Astrocyte of the spinal cord (primary cell): ENCODE data around the gene RBM33.

ENCODE experiments used
- DNase-seq: peaks from one replicate; pipeline ENCODE4 v3.0.0; 2011; ENCODE audit warnings: low read depth, low spot score
- H3K4me3 ChIP-seq: 2 replicates; pipeline ENCODE4 v1.5.1; 2011; ENCODE audit warnings: low read depth, mild to moderate bottlenecking, low read length, moderate library complexity
- CTCF ChIP-seq: IDR thresholded peaks from 2 replicates; pipeline ENCODE4 v1.5.1; 2012; ENCODE audit warnings: low read depth, mild to moderate bottlenecking, low read length, inconsistent platforms
- in situ Hi-C: cut with HindIII; loops from 2 replicates; pipeline ENCODE4 v1.10.0; 2017; ENCODE audit warnings: low sequenced_read_pairs

Gene RBM33

DNA sequence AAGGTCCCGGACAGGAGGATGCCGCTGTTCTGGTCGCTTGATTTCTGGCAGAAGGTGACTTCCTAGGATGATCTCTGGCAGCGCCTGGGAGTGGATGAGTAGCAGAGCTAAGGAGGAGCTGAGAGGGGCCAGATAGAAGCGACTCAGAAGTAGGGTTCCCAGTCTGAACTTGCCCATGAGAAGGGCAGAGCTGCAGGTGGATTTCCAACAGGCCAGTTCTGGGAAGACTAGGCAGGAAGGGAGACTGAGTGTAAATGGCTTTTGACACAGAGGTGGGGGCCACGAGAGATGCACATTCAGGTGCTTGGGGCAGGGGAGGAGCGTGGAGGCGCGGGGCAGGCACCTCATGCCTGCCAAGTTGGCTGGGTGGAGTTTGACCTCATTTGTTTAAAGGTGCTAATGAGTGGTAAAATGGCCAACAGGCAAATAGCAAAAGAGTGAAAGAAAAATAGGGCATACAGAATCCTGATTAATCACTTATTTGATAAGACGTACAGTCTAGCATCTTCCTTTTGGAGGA lies 109.0 kb downstream of the RBM33 start:
- no peak for TF ChIP-seq CTCF
- no peak for DNase-seq
- H3K4me3 ChIP-seq: no peak overlapping the region
- in situ Hi-C loops: no loop called here

DNA sequence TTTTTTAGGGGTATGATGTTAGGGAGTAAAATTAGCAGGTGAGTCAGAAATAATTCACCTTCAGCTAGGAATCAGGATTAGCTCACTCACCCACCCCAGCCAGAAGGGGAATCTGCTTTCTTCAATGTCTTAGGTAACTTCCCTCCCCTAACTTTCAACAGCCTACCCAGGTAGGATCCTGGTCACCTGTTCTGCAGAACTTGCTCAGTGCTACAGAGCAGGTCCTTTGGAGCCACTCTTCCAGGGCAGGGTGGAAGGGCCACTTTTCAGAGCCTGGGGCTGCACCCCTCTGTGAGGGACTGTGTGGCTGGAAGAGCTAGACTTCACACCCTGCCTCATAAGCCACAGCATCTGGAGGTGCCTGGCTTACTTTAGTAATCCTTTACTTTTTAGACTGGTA lies 109.7 kb downstream of the RBM33 start:
- in situ Hi-C loops: no loop called here
- DNase-seq: no peak
- TF ChIP-seq CTCF: no peak
- no peak overlapping the region for H3K4me3 ChIP-seq

DNA sequence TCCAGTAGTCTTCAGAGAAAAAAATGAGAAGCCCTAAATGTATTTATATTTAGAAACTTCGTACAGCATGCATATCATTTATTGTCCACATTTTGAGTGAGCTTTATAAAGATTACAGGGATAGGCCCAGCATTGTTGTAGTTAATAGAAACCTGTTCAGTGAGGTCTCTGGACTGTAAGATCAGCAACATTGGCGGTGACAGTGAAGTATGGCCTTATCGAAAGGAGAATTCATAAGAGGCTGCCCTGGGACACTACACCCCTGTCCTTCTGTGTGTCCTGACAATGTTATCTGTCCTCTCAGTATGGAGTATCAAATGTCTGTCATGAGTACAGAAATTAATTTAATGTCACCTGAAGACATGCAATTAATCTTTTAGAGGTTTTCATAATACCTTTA lies 110.6 kb downstream of the RBM33 start:
- TF ChIP-seq CTCF: no peak
- in situ Hi-C loops: no loop called here

DNA sequence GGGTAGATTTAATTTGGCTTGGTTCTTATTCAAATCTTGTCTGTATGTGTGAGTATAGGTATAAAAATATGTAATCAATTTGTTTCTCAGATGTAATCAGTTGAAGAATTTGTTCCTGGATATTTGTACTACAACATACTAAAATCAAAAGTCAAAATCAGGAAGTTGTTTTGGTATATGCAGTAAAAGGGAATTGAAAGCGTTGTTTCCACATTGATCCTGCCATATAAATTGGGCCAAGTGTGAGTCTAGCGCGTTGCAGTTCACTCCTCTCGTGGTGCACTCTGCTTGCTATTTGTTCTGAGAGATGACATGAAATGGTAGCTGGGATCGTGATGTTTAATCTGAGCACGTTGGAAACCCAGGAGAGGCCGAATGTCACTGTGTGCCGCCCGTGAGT lies 111.9 kb downstream of the RBM33 start:
- TF ChIP-seq CTCF: no peak
- no peak for DNase-seq
- H3K4me3 ChIP-seq: no peak overlapping the region
- in situ Hi-C loops: no loop called here

More for the DNA sequence above, 110.6 kb downstream of the RBM33 start:
- H3K4me3 ChIP-seq: no peak overlapping the region
- no peak for DNase-seq

GRCh38 chr7:155758348-155758747 lies 113.9 kb downstream of the RBM33 start:
- in situ Hi-C loops: no loop called here
- peak; percentile 29 for DNase-seq
- no peak overlapping the region for H3K4me3 ChIP-seq
- TF ChIP-seq CTCF: no peak

DNA sequence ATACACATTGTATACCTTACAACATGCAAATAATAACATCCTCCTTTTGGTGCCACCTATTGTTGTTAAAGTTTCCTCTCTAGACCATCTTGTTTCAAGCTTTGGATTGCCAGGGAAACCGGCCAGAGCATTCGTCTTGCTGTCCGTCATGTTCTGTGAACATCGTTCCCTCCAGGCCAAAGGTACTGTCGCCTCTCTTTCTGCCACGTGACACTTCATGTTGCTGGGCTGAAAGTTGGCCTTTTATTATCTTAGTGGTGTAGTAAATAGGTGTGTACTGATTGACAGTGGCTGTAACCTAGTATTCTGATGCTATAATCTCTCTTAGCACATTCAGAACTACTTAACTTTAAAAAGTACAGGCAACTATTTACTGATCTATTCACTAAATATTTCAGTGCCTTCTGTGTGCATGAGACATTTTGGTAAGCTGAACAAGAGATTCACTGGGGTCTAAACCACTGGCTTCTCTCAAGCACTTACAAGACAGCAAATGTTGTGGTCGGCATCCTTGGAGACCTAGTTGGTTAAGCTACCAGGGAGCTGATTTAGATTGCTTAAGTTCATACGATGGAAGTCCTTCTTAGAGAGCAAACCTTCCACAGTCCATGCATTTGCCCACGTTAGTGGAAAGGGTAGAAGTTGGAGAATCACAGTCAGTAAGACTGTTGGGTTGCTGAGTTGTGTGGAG lies 115.4 kb downstream of the RBM33 start:
- in situ Hi-C loops: no loop called here
- no peak for DNase-seq
- no peak for TF ChIP-seq CTCF
- H3K4me3 ChIP-seq: no peak overlapping the region
